Measurements from ENCODE around the gene ABCE1. TPM values are rescaled to one million over a fixed set of nuclear protein-coding genes. Genes with fewer than 3 reads are reported as not detected.

Gene ABCE1
- total and polyA plus RNA-seq, 2 of the 8 experiments (the other 6 are each of a cell fraction or from before 2014, with no cell fraction given): 43.7 to 126 TPM

GRCh38 chr4:145168581-145169187, 70.6 kb downstream of the ABCE1 start (continued):
- TF ChIP-seq TEAD4 (IDR thresholded peaks at IDR 0.05; ENCODE audit: low read depth, low read length) (no peak), KDM5A (IDR thresholded peaks at IDR 0.05; ENCODE audit: low read length) (no peak)
